CD4-positive, alpha-beta T cell treated with Interleukin-2 at 100 ng/mL for 4 hours (primary cell): ENCODE results near the gene KRTAP10-8.
"Not testable (repeated sequence)": the region's sequence is repeated elsewhere in the genome, so short reads cannot be mapped to it uniquely, and the experiment has no call there.

Source experiments
- DNase-seq: peaks from one replicate; pipeline ENCODE4 v3.0.0-alpha.2; 2020; ENCODE audit warnings: low spot score

KRTAP10-8 gene, protein sequence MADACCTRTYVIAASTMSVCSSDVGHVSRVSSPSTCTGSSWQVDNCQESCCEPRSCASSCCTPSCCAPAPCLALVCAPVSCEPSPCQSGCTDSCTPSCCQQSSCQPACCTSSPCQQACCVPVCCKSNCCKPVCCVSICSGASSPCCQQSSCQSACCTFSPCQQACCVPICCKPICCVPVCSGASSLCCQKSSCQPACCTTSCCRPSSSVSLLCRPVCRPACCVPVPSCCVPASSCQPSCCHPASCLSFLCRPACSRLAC

DNA sequence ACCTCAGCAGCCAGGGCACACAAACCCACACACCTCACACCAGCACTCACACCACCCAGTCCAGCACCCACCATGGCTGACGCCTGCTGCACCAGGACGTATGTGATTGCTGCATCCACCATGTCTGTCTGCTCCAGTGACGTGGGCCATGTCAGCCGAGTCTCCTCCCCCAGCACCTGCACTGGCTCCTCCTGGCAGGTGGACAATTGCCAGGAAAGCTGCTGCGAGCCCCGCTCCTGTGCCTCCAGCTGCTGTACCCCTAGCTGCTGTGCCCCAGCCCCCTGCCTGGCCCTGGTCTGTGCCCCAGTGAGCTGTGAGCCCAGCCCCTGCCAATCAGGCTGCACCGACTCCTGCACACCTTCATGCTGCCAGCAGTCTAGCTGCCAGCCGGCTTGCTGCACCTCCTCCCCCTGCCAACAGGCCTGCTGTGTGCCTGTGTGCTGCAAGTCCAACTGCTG is at the start of gene KRTAP10-8:
TSS of gene KRTAP10-8 (plus strand) at position 51 of the 458 bp plus-strand sequence. CDS start at position 73, 22 bp downstream.
- DNase-seq: no peak

DNA sequence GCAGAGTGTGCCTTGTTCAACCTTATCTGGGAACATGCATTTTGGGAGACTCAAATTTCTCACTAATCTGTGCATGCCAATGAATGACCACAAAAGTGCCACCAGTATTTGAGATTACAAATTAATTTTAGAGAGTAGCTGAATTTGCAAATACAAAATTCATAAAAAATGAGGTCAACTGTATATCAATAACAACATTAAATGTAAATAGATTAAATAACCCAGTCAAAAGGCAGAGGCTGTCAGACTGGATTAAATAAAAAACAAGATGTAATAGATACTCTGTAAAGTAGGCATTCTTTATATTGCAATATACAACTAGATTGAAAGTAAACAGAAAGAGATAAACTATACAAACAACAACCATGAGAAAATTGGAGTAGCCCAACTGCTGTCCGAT is 47.8 kb upstream of the KRTAP10-8 start:
- no peak for DNase-seq

DNA sequence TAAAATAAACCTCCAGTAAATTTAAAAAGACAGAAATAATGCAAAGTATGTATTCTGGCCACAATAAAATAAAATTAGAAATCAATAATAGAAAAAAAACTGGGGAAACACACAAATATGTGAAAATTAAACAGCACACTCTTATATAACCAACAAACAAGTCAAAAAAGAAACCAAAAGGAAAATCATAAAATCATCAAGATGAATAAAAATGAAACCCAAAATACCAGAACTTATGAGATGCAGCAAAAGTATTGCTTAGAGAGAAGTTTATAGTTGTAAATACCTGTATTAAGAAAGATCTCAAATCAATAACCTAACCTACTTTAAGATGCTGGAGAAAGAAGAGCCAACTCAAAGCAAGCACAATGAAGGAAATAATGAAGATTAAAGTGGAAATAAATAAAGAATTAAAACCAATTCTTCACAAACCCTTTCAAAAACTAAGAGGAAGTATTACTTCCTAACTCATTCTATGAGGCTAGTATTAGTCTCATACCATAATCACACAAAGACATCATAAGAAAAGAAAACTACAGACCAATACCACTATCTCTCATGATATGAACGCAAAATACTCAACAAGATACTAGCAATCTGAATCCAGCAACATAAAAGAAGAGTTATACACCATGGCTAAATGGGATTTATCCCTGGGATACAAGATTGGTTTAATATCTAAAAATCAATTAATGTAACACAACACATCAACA is 46.8 kb upstream of the KRTAP10-8 start:
- DNase-seq: no peak

DNA sequence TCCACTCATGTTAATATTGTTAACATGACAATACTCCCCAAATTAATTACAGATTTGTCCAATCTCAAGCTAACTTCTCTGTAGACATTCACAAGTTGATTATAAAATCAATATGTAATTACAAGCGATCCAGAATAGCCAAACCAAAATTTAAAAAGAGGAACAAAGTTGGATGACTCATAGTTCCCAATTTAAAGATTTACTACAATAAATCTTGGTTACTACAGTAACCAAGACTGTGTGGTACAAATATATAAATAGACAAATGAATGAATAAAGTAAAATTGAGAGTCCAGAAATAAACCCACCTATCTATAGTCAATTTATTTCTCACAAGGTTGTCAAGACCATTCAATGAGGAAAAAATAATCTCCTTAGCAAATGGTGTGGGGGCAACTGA is 45.5 kb upstream of the KRTAP10-8 start:
- DNase-seq: no peak

DNA sequence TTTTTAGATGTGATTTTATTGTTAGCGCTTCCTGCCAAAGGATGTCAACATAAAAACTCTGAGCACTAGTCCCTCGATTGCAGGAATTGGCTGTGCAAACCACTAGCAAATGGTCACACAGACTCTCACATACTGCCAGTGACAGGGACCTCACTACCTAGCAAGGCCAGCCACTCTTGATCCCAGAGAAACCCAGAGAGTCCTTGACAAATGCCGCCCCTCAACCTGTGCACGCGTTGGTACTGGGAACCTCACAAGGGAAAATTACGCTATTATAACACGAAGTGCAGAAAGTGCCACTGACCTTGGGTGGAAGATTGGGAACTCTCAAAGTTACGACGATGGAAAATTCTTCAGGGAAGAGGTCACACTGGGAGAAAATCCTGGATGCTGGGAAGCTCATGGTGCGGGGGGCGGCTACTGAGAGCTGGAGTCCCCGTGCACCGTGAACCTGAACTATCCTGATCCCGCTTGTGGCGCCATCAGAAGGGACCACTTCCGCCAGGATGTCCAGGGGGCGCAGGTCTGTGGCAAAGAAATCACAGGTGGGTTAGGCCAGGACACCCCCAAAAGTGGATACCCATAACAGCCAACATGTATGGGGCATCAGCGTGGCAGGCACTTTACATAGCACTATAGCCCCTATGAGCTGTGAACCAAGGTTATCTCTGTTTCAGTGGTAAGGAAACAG is 44.3 kb upstream of the KRTAP10-8 start:
- no peak for DNase-seq

DNA sequence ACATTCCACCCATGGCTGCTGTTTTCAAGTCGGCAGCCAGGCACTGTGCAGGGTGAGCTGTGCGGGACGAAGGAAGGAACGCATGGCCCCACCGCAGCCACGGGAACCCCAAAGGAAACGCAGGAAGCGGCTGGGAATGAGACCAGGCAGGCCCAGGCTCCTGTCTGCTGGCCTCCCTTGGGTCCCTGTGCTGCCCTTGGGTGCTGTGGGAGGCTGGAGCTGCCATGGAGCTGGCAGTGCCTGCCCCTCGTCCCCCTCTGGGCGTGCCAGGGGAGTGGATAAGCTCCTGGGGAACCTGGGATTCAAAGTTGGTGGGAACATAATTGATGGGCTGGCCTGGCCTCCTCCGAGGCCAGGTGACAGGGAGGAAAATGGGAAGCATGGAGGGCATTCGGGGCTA is 43.6 kb upstream of the KRTAP10-8 start:
- DNase-seq: no peak

DNA sequence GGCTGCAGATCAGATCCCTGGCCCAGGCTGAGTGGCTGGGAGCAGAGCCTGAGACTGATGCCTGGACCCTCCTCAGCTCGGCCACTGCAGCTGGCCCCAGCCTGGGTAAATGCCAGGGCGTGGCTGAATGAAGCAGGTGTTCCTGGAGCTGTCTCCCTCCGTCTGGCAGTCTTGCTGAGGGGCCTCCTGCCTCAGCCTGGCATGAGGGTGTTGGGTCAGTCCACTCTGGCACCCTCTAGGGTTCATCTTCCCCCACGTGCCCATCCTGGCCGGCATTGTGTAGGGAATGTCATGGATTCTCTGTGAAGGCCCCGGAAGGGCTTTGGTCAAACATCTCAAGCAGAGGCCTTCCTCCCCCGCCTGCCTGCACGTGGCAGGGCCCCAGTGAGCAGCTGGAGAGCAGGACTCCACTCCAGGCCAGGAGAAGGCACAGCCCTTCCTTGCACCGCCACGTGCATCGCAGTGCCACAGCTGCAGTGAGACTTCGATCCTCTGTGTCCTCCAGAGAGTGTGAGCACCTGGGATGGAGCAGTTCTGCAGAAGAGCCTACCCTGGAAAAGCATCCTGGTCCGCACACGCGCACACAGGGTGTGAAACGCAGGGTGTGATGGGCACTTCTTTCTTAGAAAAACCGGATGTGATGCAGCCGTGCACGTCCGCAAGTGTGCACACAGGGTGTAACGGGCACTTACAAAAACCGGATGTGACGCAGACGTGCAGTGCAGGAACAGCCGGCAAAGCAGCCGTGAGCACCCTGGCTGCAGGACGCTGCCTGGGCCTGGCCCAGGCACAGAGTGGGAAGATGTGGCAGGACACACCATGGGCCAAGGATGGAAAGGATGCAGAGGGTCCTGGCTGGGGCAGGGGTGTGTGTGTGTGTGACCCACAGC is 43.0 kb upstream of the KRTAP10-8 start:
- DNase-seq: no peak

DNA sequence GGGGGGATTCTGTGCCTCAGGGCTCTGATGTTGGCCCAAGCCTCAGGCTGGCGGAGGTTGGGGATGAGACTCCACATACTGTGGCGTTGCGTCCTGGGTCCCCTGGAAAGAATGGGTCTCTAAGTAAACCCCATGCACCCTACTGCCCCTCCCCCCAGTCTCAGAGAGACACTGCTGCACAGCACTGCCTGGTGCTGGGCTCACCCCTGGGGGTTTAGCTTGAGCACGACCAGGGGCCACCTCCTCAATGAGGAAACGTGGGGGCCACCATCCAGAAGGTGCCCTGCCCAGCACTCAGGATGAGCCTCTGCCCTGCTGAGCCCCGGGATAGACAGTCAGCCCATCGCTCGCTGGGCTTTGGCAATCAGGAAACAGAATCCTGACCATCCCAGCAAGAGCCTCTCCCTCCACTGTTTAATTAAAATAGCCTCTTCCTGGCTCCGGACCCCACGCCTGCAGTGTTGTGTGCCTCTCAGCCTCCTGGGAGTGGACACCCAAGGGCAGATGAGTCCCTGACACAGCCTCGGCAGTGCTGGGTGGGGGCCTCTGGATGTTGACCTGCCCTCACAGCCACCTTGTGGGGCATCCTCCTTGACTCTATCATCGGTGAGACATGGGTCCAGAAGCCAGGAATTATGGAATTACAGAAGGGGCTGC is 41.9 kb upstream of the KRTAP10-8 start:
- no peak for DNase-seq

DNA sequence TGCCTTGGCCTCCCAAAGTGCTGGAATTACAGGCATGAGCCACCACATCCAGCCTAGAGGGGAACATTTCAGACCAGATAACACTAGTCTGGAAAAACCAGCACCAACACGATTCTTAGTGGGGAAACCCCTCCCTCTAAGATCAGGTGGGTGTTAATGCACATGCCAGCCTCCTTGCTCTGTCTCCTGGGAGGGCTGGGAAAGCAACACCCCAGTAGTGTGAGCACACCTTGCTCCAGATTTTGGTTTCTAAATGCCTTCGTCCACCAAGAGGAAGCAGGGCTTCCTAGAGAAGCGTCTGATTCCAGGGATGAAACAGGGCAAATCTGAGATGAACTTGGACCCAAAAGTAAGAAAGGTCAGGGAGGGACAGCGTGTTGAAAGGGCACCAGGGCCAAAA is 40.6 kb upstream of the KRTAP10-8 start:
- DNase-seq: no peak

DNA sequence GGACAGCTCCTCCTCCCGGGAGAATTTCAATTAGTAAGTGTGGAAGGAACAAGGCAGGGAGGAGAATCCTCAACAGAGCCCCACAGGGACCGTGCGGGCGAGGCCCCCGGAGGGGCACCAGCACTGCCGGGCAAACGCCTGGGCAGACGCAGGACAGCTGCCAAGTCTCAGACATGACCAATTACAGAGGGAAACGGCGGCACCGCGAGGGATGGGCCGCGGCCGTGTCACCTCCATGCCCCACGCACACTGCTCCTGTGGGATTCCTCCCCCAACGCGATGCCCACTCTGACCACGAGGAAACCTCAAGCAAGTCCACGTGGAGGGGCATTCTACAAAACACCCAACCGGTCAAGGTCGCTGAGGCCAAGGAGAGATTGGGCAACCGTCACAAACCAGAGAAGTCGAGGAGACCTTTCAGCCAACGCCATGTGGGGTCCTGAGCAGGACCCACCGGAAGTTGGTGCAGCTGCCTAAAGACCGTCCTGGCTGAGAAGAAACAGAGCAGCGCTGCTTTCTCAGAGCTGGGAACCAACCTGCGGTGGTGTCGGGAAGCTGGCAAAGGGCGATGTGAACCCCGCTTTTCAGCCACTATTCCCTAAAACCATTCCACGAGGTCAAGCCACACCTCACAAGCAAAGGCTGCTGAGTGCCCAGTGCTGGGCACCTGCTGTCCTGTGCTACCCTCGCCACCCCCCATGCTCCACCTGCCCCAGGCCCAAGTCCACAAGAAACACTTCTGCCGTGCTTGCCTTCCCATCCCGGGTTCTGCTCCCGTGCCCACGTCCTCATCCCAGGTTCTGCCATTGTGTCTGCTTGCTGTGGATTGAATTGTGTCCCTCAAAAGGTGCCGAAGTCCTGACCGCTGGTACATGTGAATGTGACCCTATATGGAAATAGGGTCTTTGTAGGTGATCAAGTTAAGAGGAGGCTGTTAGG is 39.8 kb upstream of the KRTAP10-8 start:
- DNase-seq: no peak

DNA sequence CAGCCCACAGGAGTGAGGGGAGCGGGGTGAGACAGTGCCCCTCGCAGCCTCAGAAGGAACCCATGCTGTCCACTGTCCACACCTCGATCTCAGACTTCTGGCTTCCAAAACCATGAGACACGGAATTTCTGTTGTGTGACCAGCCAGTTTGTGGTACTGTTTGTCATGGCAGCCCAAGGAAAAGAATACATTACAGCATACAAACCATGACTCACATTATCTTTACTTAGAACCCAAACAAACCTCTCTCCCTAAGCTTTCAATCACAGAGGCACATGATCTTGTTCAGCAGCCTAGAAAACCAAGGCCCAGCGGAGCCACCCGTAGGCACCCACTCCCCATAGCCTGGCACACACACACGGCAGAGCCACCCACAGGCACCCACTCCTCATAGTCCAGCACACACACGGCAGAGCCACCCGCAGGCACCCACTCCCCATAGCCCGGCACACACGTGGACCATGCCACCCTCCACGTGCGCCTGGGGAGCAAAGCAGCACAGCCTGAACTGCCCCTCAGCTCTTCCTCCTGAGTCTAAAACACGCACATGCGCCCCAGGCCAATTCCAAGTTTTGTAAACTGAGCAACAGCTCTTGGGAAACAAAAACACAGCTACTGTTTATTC is 38.8 kb upstream of the KRTAP10-8 start:
- no peak for DNase-seq

DNA sequence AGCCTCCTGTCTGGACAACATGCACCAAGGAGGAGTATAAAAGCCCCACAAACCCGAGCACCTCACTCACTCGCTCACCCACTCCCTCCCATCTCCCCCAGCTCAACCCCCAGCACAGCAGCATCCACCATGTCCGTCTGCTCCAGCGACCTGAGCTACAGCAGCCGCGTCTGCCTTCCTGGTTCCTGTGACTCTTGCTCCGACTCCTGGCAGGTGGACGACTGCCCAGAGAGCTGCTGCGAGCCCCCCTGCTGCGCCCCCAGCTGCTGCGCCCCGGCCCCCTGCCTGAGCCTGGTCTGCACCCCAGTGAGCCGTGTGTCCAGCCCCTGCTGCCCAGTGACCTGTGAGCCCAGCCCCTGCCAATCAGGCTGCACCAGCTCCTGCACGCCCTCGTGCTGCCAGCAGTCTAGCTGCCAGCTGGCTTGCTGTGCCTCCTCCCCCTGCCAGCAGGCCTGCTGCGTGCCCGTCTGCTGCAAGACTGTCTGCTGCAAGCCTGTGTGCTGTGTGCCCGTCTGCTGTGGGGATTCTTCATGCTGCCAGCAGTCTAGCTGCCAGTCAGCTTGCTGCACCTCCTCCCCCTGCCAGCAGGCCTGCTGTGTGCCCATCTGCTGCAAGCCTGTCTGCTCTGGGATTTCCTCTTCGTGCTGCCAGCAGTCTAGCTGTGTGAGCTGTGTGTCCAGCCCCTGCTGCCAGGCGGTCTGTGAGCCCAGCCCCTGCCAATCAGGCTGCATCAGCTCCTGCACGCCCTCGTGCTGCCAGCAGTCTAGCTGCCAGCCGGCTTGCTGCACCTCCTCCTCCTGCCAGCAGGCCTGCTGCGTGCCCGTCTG is 38.0 kb upstream of the KRTAP10-8 start, which contains the start of gene KRTAP10-4:
TSS of gene KRTAP10-4 (plus strand) at position 100 of the 827 bp plus-strand sequence. CDS start at position 130, 30 bp downstream.
- DNase-seq: not testable (repeated sequence)

DNA sequence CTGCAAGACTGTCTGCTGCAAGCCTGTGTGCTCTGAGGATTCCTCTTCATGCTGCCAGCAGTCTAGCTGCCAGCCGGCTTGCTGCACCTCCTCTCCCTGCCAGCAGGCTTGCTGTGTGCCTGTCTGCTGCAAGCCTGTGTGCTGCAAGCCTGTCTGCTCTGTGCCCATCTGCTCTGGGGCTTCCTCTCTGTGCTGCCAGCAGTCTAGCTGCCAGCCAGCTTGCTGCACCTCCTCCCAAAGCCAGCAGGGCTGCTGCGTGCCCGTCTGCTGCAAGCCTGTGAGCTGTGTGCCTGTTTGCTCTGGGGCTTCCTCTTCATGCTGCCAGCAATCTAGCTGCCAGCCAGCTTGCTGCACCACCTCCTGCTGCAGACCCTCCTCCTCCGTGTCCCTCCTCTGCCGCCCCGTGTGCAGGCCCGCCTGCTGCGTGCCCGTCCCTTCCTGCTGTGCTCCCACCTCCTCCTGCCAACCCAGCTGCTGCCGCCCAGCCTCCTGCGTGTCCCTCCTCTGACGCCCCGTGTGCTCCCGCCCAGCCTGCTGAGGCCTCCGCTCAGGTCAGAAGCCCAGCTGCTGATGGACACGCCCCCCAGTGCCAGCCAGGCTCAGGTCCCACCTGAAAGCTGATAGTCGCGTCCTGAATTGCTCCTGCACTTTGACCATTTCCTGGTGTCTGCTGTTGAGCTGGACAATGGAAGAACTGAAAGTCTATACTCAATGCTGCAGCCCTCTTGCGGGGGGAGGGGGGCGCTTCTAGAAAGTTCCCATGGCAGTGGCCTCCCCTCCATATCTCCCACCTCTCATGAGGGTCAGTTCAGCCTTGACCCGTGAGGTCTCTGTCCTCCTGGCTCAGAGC is 37.2 kb upstream of the KRTAP10-8 start:
- no peak for DNase-seq

DNA sequence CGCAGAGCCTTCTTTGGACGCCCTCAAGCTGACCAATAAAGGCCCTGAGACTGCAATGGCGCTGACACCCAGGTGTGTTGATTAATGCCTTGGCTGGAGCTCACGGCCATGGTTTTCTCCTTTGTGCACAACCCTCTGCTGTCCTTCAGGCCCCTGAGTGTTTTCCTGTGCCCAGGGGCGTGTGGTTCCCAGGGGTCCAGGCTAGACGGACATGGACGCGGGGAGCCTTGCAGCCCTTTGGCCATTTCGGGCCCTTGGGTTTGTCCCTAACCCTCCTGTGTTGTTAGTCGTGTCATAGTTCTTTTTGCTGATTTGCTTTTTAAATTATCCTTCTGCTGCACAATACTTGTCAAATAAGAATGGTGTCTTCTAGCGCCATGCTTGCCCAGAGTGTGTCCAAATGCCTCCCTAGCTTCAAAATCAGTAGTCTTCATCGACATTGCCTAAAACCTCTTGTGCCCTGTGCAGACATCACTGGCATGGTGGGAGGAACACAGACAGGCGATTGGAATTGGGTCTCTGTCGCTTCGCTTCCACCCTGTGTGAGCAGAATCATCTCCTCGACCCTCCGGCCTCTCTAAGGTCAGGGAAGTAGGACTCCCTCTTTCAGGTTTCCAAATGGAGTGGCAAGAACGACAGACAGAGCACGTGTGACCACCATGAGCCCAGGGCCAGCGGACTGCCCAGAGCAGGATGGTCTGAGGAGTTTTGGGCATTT is 36.4 kb upstream of the KRTAP10-8 start:
- DNase-seq: no peak

DNA sequence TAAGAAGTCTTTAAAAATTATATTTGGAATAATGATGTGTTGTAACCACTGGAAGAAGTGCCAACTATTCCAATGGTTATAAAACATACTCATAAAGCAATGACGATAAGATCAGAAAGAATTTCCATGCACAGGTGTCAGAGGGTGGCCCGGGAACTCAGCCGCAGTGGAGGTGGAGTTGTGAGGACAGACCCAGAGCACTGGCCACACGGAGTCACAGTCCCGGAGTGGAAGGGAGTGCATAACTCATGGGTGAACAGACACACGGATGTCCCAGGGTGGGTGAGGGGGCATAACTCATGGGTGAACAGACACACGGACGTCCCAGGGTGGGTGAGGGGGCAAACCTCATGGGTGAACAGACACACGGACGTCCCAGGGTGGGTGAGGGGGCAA is 35.9 kb upstream of the KRTAP10-8 start:
- DNase-seq: no peak

DNA sequence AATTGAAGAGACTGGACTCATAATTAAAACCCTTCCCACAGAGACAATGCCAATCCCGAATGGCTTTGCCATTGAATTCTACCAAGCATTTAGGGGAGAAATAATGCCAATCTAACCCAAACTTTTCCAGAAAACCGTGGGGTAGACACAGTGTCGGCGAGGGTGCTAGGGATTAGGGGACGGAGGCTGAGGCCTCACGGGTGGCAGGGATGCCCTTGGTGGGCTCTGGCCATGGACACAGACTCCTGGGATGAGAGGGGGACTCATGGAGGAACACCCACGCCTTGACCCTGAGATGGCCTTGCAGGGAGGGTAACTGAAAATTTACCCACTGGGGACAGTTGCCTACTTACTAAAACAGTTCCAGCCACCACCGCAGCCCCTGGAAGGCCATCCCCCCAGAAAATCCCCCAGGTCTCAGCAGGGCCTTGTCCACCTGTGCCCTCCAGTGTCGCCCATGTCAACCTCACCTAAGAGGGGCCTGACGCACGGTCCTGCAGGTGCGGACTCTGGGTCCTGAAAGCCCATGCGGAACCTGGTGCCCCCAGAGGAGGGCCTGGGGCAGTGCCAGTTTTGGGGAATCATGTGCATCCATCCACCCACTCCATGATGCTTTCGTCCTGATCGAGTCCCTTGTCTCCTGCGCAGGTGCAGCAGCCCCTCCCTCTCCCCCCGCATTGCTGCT is 33.4 kb upstream of the KRTAP10-8 start:
- no peak for DNase-seq
